Motor neuron (in vitro differentiated cells): ENCODE data around the gene NPIPB8. TPM values are rescaled to one million over a fixed set of nuclear protein-coding genes. Genes with fewer than 3 reads are reported as not detected.
"Not testable (repeated sequence)": the region's sequence is repeated elsewhere in the genome, so short reads cannot be mapped to it uniquely, and the experiment has no call there.

Source experiments
- ATAC-seq, 8 experiments: fragments of 200-7000 bp; cut with Tn5 transposase; replicated peaks in 6 of 8; 2 replicates each; pipeline ENCODE4 v1.8.0; 2021; ENCODE audit warnings: mild to moderate bottlenecking in 8 of 8, moderate library complexity in 8 of 8
- H3K27ac ChIP-seq, 2 donors: fragments of 250-450 bp; sonication (Bioruptor Pico); 2 replicates each; pipeline ENCODE4 v1.9.0; 2021; ENCODE audit warnings: antibody characterized with exemption in 2 of 2, mild to moderate bottlenecking in 2 of 2, moderate library complexity in 1 of 2
- H3K4me1 ChIP-seq, 2 donors: fragments of 250-450 bp; sonication (Bioruptor Pico); replicated peaks in 1 of 2; 2 replicates each; pipeline ENCODE4 v1.6.1; 2021; ENCODE audit warnings: antibody characterized with exemption in 2 of 2, mild to moderate bottlenecking in 2 of 2, moderate library complexity in 1 of 2
- H3K4me3 ChIP-seq, 5 donors: fragments of 250-450 bp; sonication (Bioruptor Pico); 2 replicates each; pipeline ENCODE4 v1.9.0; 2021; ENCODE audit warnings: antibody characterized with exemption in 5 of 5, mild to moderate bottlenecking in 5 of 5, moderate library complexity in 4 of 5
- WGBS, 10 experiments: fragments of 450-650 bp; shearing (Covaris generic); methylation state at CpG; one replicate each; pipeline ENCODE4 v1.0.0; 2022; 5-methylcytosine and 5-hydroxymethylcytosine counted together
- in situ Hi-C, 9 experiments: fragments of 400-800 bp; cut with MboI; loops; one replicate each; pipeline ENCODE4 v1.15.0; 2021; ENCODE audit warnings: low sequenced_read_pairs in 9 of 9, low pct_unique_long_range_greater_than_20kb in 2 of 9; ENCODE audit not compliant: unreplicated experiment in 9 of 9
- total RNA-seq, 8 experiments: library from RNA; unstranded; fragments of 300-600 nt; gene quantifications; 2 replicates each; pipeline versions ENCODE4 v1.2.3 to v1.2.4, GENCODE V29; 2022

Gene NPIPB8
- 1 to 10 TPM in 1 of 8 experiments, under 1 TPM in 2, not detected in 5; 0.38 to 1.5 (median 0.75) TPM for total RNA-seq

DNA sequence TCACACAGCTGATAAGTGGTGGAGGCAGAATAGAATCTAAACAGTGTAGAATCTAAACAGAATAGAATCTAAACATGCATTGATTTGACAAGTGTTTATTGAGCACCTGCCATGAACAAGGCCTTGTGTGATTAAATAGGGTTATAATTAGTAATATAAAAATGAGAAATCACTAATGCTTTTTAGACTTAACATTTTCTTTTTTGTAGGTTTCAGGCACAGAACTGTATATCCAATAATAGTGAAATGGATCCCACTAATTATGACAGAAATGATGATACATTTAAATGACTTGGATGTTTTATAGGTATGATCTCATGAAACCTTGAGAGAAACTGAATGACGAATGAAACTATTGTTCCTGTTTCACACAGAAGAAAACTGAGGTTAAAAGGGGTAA, at the start of gene NPIPB8:
TSS of gene NPIPB8 (plus strand) at position 301 of the 400 bp plus-strand sequence. CDS start 296 bp downstream, outside the sequence.
- H3K4me1 ChIP-seq, in situ Hi-C loops, H3K27ac ChIP-seq, H3K4me3 ChIP-seq, ATAC-seq: not testable (repeated sequence)
- no CpG with 5 or more reads among the region's 1 CpG for WGBS, 10 experiments

GRCh38 chr16:28589069-28589468, 48.8 kb upstream of the NPIPB8 start:
- H3K4me1 ChIP-seq, result no peaks in the 10 kb centered on the region
- no peak overlapping the region for H3K27ac ChIP-seq
- 86 to 100% (median 100%) methylated on average over 1 to 3 of the region's 8 CpGs; no CpG with 5 or more reads in 7 of the 10 experiments for WGBS, 10 experiments
- no peak for ATAC-seq
- H3K4me3 ChIP-seq, result no peak overlapping the region
- in situ Hi-C loops, result no loop called here

DNA sequence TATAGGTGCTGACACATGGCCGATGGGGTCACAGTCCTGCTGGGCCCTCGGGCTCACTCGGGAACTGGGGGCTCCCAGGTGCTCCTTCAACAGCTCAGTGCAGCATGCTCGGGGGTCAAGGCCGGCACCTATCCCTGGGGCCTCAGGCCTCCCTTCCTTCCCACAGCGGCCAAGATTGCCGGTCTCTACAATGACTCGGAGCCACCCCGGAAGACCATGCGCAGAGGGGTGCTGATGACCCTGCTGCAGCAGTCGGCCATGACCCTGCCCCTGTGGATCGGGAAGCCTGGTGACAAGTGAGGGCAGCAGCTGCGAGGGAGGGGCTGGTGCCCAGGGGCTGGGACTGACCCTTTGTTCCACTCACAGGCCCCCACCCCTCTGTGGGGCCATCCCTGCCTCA, 47.9 kb upstream of the NPIPB8 start:
- in situ Hi-C loops, result no loop called here
- no peak overlapping the region for H3K4me3 ChIP-seq
- 88 to 100% (median 89%) methylated on average over 1 to 4 of the region's 13 CpGs; no CpG with 5 or more reads in 7 of the 10 experiments for WGBS, 10 experiments
- no peak overlapping the region for H3K27ac ChIP-seq
- ATAC-seq, result no peak
- H3K4me1 ChIP-seq, result no peaks in the 10 kb centered on the region

- H3K4me1 ChIP-seq, result no peaks in the 10 kb centered on the region
- WGBS, 10 experiments, result 87 to 96% (median 93%) methylated on average over 3 to 10 of the region's 22 CpGs; no CpG with 5 or more reads in 5 of the 10 experiments
- no peak overlapping the region for H3K27ac ChIP-seq
- H3K4me3 ChIP-seq, result no peak overlapping the region
- ATAC-seq, result no peak
- in situ Hi-C loops, result no loop called here
These were observed 47.2 kb upstream of the NPIPB8 start for GRCh38 chr16:28590384-28591340.

- H3K27ac ChIP-seq, result no peak overlapping the region
- H3K4me1 ChIP-seq, result no peaks in the 10 kb centered on the region
- no peak overlapping the region for H3K4me3 ChIP-seq
- 100% methylated on average over 1 to 3 of the region's 6 CpGs; no CpG with 5 or more reads in 4 of the 10 experiments for WGBS, 10 experiments
- ATAC-seq, result no peak
- in situ Hi-C loops, result no loop called here
These were observed 46.5 kb upstream of the NPIPB8 start for GRCh38 chr16:28591355-28591754.

- no peak for ATAC-seq
- in situ Hi-C loops, result no loop called here
- peaks cover 4 to 5% of the 10 kb centered on the region in 2 donors for H3K4me1 ChIP-seq
- H3K27ac ChIP-seq, result no peak overlapping the region
- WGBS, 10 experiments, result 76 to 95% (median 85%) methylated on average over 2 to 5 of the region's 5 CpGs; no CpG with 5 or more reads in 6 of the 10 experiments
- H3K4me3 ChIP-seq, result no peak overlapping the region
These were observed 45.4 kb upstream of the NPIPB8 start for GRCh38 chr16:28592511-28592910.

DNA sequence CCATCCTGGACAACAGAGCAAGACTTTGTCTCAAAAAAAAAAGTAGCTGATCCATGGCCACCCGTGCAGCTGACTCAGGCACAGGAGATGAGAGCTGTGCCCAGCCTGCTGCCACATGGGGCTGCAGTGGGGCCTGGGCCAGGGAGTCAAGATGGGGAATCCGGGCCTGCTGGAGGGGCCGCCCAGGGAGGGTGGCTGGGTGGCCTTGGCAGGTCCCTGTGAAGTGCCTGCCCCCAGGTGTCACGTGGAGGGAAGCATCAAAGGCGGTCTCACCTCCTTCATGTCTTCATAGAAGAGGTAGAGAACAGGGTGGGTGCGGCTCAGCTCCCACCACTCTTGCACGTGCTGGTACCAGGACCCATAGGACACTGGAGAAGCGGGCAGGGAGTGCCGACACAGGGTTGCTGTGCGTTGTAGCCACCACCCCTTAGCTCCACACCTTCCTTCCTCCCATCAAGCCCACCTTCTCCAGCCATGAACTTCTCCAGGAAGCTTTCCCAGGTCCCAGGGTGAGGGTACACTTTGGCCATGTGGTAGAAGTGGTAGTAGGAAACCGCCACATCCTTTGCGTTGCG, 44.8 kb upstream of the NPIPB8 start:
- no peak for ATAC-seq
- Histone ChIP-seq H3K4me1 (peaks cover 8 to 10% of the 10 kb centered on the region in 2 donors), H3K4me3 (no peak overlapping the region), H3K27ac (no peak overlapping the region)
- WGBS, 10 experiments, result 17 to 100% (median 88%) methylated on average over 1 to 5 of the region's 13 CpGs; no CpG with 5 or more reads in 5 of the 10 experiments
- in situ Hi-C loops, result no loop called here

DNA sequence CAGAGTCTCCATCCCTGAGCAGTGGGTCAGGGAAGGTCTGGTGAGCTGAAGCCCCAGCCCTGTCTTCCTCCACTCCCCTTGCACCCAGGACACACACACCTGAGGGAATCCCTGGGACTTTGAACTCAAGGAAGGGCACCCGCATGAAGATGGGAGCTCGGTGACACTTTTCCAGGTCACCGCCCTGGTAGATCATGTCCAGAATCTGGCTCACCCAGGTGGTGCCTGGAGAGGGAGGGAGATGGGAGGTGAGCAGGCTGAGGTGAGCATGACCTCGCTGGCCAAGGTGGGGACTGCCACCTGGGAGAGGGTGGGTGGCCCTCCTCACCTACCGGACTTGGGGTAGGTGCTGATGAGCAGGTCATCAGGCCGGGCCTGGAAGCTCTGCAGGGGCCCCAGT, 42.4 kb upstream of the NPIPB8 start:
- H3K4me3 ChIP-seq, in situ Hi-C loops, ATAC-seq, H3K27ac ChIP-seq: not testable (repeated sequence)
- WGBS, 10 experiments, result no CpG with 5 or more reads among the region's 6 CpGs
- H3K4me1 ChIP-seq, result peaks cover 8 to 12% of the 10 kb centered on the region in 2 donors

- ATAC-seq, result no peak
- peaks cover 8 to 12% of the 10 kb centered on the region in 2 donors for H3K4me1 ChIP-seq
- in situ Hi-C loops, result no loop called here
- H3K4me3 ChIP-seq, result no peak overlapping the region
- 20% methylated on average over 1 of the region's 8 CpGs; no CpG with 5 or more reads in 9 of the 10 experiments for WGBS, 10 experiments
- no peak overlapping the region for H3K27ac ChIP-seq
These were observed 41.7 kb upstream of the NPIPB8 start for GRCh38 chr16:28596115-28596630.

GRCh38 chr16:28596840-28597691, 40.8 kb upstream of the NPIPB8 start, which contains the start of gene SULT1A2:
SULT1A2 (minus strand) TSS chr16:28597050; CDS start chr16:28595930, 1,120 bp downstream.
- no peak within 1 kb of the TSS for H3K27ac ChIP-seq
- no peak within 1 kb of the TSS for H3K4me3 ChIP-seq
- in situ Hi-C loops, result no loop called here
- peaks cover 8 to 12% of the 10 kb centered on the region in 2 donors for H3K4me1 ChIP-seq
- peak in 1 of 8 experiments; percentile 31 for ATAC-seq
- WGBS, 10 experiments, result 20 to 50% methylated on average over 2 to 3 of the region's 11 CpGs; no CpG with 5 or more reads in 8 of the 10 experiments

DNA sequence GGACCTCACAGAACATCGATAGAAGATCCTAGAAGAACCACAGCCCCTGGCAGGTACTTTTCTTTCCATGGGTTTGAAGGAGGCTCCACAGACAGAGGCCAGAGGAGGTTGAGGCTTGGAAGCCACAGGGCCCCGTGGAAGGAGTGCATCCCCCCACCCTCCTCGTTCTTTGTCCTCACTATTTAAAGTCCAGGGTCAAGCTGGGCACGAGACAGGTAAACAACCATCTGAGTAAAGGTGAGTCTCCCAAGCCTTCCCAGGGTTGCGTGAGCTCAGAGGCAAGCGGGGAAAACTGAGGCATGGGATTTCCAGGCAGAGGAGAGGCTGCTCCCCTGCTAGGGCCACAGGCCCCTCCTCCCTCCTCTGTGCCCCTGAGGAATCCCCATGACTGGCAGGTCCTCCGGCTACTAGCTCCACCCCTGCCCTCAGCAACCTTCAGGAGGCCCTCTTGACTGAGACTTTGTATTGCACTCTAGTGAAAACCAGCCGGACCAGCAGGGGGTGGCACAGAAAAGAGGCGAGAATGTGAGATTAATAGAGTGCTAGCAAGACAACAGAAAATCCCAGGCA, 40.1 kb upstream of the NPIPB8 start:
- Histone ChIP-seq H3K4me1 (peaks cover 8 to 12% of the 10 kb centered on the region in 2 donors), H3K4me3 (no peak overlapping the region), H3K27ac (no peak overlapping the region)
- 20 to 80% (median 57%) methylated on average over 1 to 4 of the region's 9 CpGs; no CpG with 5 or more reads in 2 of the 10 experiments for WGBS, 10 experiments
- in situ Hi-C loops, result no loop called here
- peak in 6 of 8 experiments; percentile 16 to 85 (median 72) for ATAC-seq
